IMR-90 (cell line): ENCODE measurements around the gene EIF2S2. TPM values are rescaled to one million over a fixed set of nuclear protein-coding genes. Genes with fewer than 3 reads are reported as not detected.

Experiments used
- ATAC-seq: fragments of 200-7000 bp; cut with Tn5 transposase; 2 replicates; pipeline ENCODE4 v1.9.1; 2020; ENCODE audit warnings: low read depth, mild to moderate bottlenecking, moderate library complexity
- Bru-seq: library from RNA; stranded (reverse); fragments of 400-500 nt; gene quantifications from one replicate; lab custom pipeline; 2021; lab: Mats Ljungman, UMichigan
- BruChase-seq, 2 experiments: library from RNA; stranded (reverse); fragments of 400-500 nt; gene quantifications; one replicate each; lab custom pipeline; 2021; lab: Mats Ljungman, UMichigan
- BruUV-seq: library from RNA; stranded (reverse); fragments of 400-500 nt; replicated peaks from 2 replicates; lab custom pipeline; 2021; lab: Mats Ljungman, UMichigan
- CTCF ChIA-PET: fragments of 300-600 bp; formaldehyde crosslinking; extraction: SDS; loops from one replicate; lab custom pipeline; 2021; ENCODE audit warnings: antibody characterized with exemption; lab: Yijun Ruan, JAX
- POLR2A ChIA-PET: fragments of 300-600 bp; sonication (Branson Sonifier 250); formaldehyde crosslinking; loops from one replicate; lab custom pipeline; 2022; ENCODE audit warnings: antibody characterized with exemption; ENCODE audit not compliant: unreplicated experiment; lab: Charles Lee
- DNase-seq: peaks from one replicate; pipeline ENCODE4 v3.0.0; 2013
- H2AFZ ChIP-seq: replicated peaks from 2 replicates; pipeline ENCODE3; 2013; ENCODE audit warnings: low read length, mild to moderate bottlenecking; ENCODE audit not compliant: poor library complexity
- H2AK5ac ChIP-seq: 2 replicates; pipeline ENCODE4 v1.6.1; 2013; ENCODE audit warnings: low read depth, low read length, inconsistent platforms
- H2AK9ac ChIP-seq: replicated peaks from 2 replicates; pipeline ENCODE3; 2013; ENCODE audit warnings: mild to moderate bottlenecking, low read depth, low read length, moderate library complexity; ENCODE audit not compliant: poor library complexity
- H2BK120ac ChIP-seq: 2 replicates; pipeline ENCODE4 v1.6.1; 2013; ENCODE audit warnings: low read depth, low read length, inconsistent platforms
- H2BK15ac ChIP-seq: 3 replicates; pipeline ENCODE4 v1.6.1; 2013; ENCODE audit warnings: low read depth, low read length, inconsistent platforms
- H2BK20ac ChIP-seq: 2 replicates; pipeline ENCODE4 v1.6.1; 2013; ENCODE audit warnings: low read depth, mild to moderate bottlenecking, inconsistent platforms, low read length, moderate library complexity
- H2BK5ac ChIP-seq: 2 replicates; pipeline ENCODE4 v1.6.1; 2013; ENCODE audit warnings: mild to moderate bottlenecking, low read depth, low read length, inconsistent platforms; ENCODE audit not compliant: poor library complexity, severe bottlenecking
- H3K14ac ChIP-seq: replicated peaks from 2 replicates; pipeline ENCODE4 v1.6.1; 2013; ENCODE audit warnings: low read depth, low read length, inconsistent platforms
- H3K18ac ChIP-seq: 2 replicates; pipeline ENCODE4 v1.6.1; 2013; ENCODE audit warnings: low read depth, low read length, control low read depth
- H3K23ac ChIP-seq: 2 replicates; pipeline ENCODE4 v1.6.1; 2013; ENCODE audit warnings: low read depth, low read length, inconsistent platforms
- H3K27ac ChIP-seq: 2 replicates; pipeline ENCODE4 v1.5.1; 2013; ENCODE audit warnings: mild to moderate bottlenecking, control low read depth, low read length; ENCODE audit not compliant: insufficient read depth
- H3K27me3 ChIP-seq: 2 replicates; pipeline ENCODE4 v1.6.1; 2013; ENCODE audit warnings: low read length; ENCODE audit not compliant: control insufficient read depth, insufficient read depth
- H3K36me3 ChIP-seq: 2 replicates; pipeline ENCODE4 v1.6.1; 2013; ENCODE audit warnings: low read length, mixed read lengths; ENCODE audit not compliant: control insufficient read depth, insufficient read depth
- H3K4ac ChIP-seq: 2 replicates; pipeline ENCODE4 v1.6.1; 2013; ENCODE audit warnings: low read depth, low read length, inconsistent platforms
- H3K4me1 ChIP-seq: 2 replicates; pipeline ENCODE4 v1.6.1; 2013; ENCODE audit warnings: low read length, mixed read lengths; ENCODE audit not compliant: control insufficient read depth, insufficient read depth
- H3K4me2 ChIP-seq: 2 replicates; pipeline ENCODE4 v1.6.1; 2013; ENCODE audit warnings: low read depth, mild to moderate bottlenecking, control low read depth, low read length, moderate library complexity
- H3K4me3 ChIP-seq: 2 replicates; pipeline ENCODE4 v1.5.1; 2013; ENCODE audit warnings: low read depth, mild to moderate bottlenecking, control low read depth, low read length, moderate library complexity; ENCODE audit not compliant: insufficient read depth
- H3K56ac ChIP-seq: 2 replicates; pipeline ENCODE4 v1.6.1; 2013; ENCODE audit warnings: low read length, inconsistent platforms; ENCODE audit not compliant: insufficient read depth; ENCODE audit errors: extremely low read depth
- H3K79me1 ChIP-seq, 2 experiments: 2 replicates each; pipeline ENCODE4 v1.6.1; 2013; ENCODE audit warnings: low read length in 2 of 2, inconsistent platforms in 1 of 2, low read depth in 1 of 2
- H3K9ac ChIP-seq: 2 replicates; pipeline ENCODE4 v1.6.1; 2013; ENCODE audit warnings: low read depth, low read length, control low read depth
- H3K9me1 ChIP-seq: 2 replicates; pipeline ENCODE4 v1.6.1; 2013; ENCODE audit warnings: low read length, inconsistent platforms; ENCODE audit not compliant: insufficient read depth
- H3K9me3 ChIP-seq: 2 replicates; pipeline ENCODE4 v1.6.1; 2013; ENCODE audit warnings: low read length; ENCODE audit not compliant: control insufficient read depth, insufficient read depth
- H4K20me1 ChIP-seq: 2 replicates; pipeline ENCODE4 v1.6.1; 2013; ENCODE audit warnings: low read length, inconsistent platforms; ENCODE audit not compliant: insufficient read depth
- H4K5ac ChIP-seq: 2 replicates; pipeline ENCODE4 v1.6.1; 2013; ENCODE audit warnings: mild to moderate bottlenecking, low read depth, low read length, control low read depth
- H4K8ac ChIP-seq, 2 experiments: 2 replicates each; pipeline ENCODE4 v1.6.1; 2013; ENCODE audit warnings: low read depth in 2 of 2, low read length in 2 of 2, control low read depth in 1 of 2, inconsistent platforms in 1 of 2
- H4K91ac ChIP-seq: 2 replicates; pipeline ENCODE4 v1.6.1; 2013; ENCODE audit warnings: low read depth, low read length, inconsistent platforms; ENCODE audit not compliant: insufficient read depth
- BHLHE40 ChIP-seq: fragments of 150-350 bp; IDR thresholded peaks from 2 replicates; pipeline ENCODE4 v1.6.1; 2016; ENCODE audit warnings: mild to moderate bottlenecking, low read depth, low read length
- CEBPB ChIP-seq: IDR thresholded peaks from 2 replicates; pipeline ENCODE4 v1.6.1; 2012; ENCODE audit warnings: low read depth, low read length, improper control_type of control experiment
- ELK1 ChIP-seq: fragments of 150-350 bp; IDR thresholded peaks from 2 replicates; pipeline ENCODE4 v1.6.1; 2016; ENCODE audit warnings: low read depth, mild to moderate bottlenecking, low read length, moderate library complexity, borderline replicate concordance
- FOS ChIP-seq: fragments of 150-350 bp; IDR thresholded peaks from 2 replicates; pipeline ENCODE4 v1.6.1; 2016; ENCODE audit warnings: low read depth, low read length
- MAFK ChIP-seq: IDR thresholded peaks from 2 replicates; pipeline ENCODE4 v1.6.1; 2012; ENCODE audit warnings: low read depth, low read length, improper control_type of control experiment
- MAZ ChIP-seq: IDR thresholded peaks from 2 replicates; pipeline ENCODE4 v1.6.1; 2012; ENCODE audit warnings: low read depth, mild to moderate bottlenecking, low read length, improper control_type of control experiment, moderate library complexity, borderline replicate concordance
- NFE2L2 ChIP-seq: fragments of 150-350 bp; IDR thresholded peaks from 2 replicates; pipeline ENCODE4 v1.6.1; 2016; ENCODE audit warnings: low read depth, mild to moderate bottlenecking, low read length
- RAD21 ChIP-seq: IDR thresholded peaks from 2 replicates; pipeline ENCODE4 v1.6.1; 2012; ENCODE audit warnings: low read length, improper control_type of control experiment
- RCOR1 ChIP-seq: IDR thresholded peaks from 2 replicates; pipeline ENCODE4 v1.6.1; 2012; ENCODE audit warnings: mild to moderate bottlenecking, low read length, improper control_type of control experiment; ENCODE audit not compliant: insufficient replicate concordance
- RFX5 ChIP-seq: IDR thresholded peaks from 2 replicates; pipeline ENCODE4 v1.8.0; 2012; ENCODE audit warnings: low read depth, mild to moderate bottlenecking, low read length, moderate library complexity
- WGBS, 2 experiments: methylation state at CpG; one replicate each; pipeline versions ENCODE4 v1.1.5 to v1.1.7; 2013; ENCODE audit warnings: missing lambda C conversion rate in 2 of 2; ENCODE audit not compliant: insufficient read length in 1 of 2; ENCODE audit errors: extremely low coverage in 2 of 2; 5-methylcytosine and 5-hydroxymethylcytosine counted together
- dilution Hi-C: fragments of 300-500 bp; cut with HindIII; formaldehyde crosslinking; loops from one replicate; pipeline ENCODE4 v1.14.3; 2018; ENCODE audit warnings: low sequenced_read_pairs; ENCODE audit not compliant: unreplicated experiment
- in situ Hi-C: fragments of 300-500 bp; cut with MboI; formaldehyde crosslinking; loops from 3 replicates; pipeline ENCODE4 v1.14.3; 2019; ENCODE audit warnings: low sequenced_read_pairs, inconsistent platforms, mixed read lengths
- intact Hi-C: fragments of 100-400 bp; cut with micrococcal nuclease; formaldehyde crosslinking; loops from 2 replicates; pipeline ENCODE4 v1.10.0; 2022
- long read RNA-seq: library from polyadenylated mRNA; unstranded; transcript quantifications from one replicate; pipeline ENCODE4 v2.0.0, GENCODE V29; 2021; ENCODE audit not compliant: unreplicated experiment
- polyA plus RNA-seq, 3 experiments: library from polyadenylated mRNA; depleted of rRNA; stranded (reverse); fragments of >200 nt; gene quantifications; 2 replicates each; pipeline ENCODE4 v1.2.3, GENCODE V29; 2012; ENCODE audit warnings: low replicate concordance in 1 of 3
- total RNA-seq: library from RNA; depleted of rRNA; stranded (reverse); fragments of >200 nt; gene quantifications from 2 replicates; pipeline ENCODE4 v1.2.3, GENCODE V29; 2012; rRNA removed
- TF ChIP-seq, protein P1 (sequence below): conservative IDR thresholded peaks from 2 replicates; pipeline ENCODE4 v1.5.1; 2012; ENCODE audit warnings: mild to moderate bottlenecking, low read depth, low read length, improper control_type of control experiment

Gene EIF2S2
- total RNA-seq: 66.9 and 84.7 TPM in 2 replicates
- polyA plus RNA-seq (2012; rRNA removed): 56.7 and 61.7 TPM in 2 replicates
- polyA plus RNA-seq (2012; cell fraction: cytosol; rRNA removed): 16.0 and 24.6 TPM in 2 replicates
- 3.4 and 29.4 TPM in 2 replicates for polyA plus RNA-seq (2012; cell fraction: nucleus; rRNA removed; ENCODE audit: low replicate concordance)
- percentile 96 among the genes with signal in this experiment for Bru-seq, nascent RNA
- percentile 91 among the genes with signal in this experiment for BruChase-seq, experiment 1, labeled RNA remaining after a 6-hour chase
- percentile 80 among the genes with signal in this experiment for BruChase-seq, experiment 2, labeled RNA remaining after a 2-hour chase
- long read RNA-seq, transcript EIF2S2-201 (9 exons, 2,656 nt): major isoform, 176 of 323 reads
- long read RNA-seq, partial matches to known transcripts: 132 of 323 reads
- long read RNA-seq, other reads (novel, unspliced or antisense): 15 of 323 reads

GRCh38 chr20:34111702-34112599 is at the start of gene EIF2S2:
Gene EIF2S2 (minus strand): TSS chr20:34112243. CDS start chr20:34112110, 133 bp downstream.
- Histone ChIP-seq H3K23ac (peak within 1 kb of the TSS; percentile 75), H4K20me1 (peaks cover 48% of the 10 kb centered on the region), H3K27me3 (no peaks in the 10 kb centered on the region), H2BK20ac (no peak within 1 kb of the TSS), H4K8ac (peak within 1 kb of the TSS; percentile 83 to 97), H3K4me1 (peaks cover 6% of the 10 kb centered on the region; the same call in 1 of the 2 replicates), H3K14ac (peak within 1 kb of the TSS; percentile 94), H2BK15ac (no peak within 1 kb of the TSS), H3K9me3 (no peaks in the 10 kb centered on the region), H4K5ac (peak within 1 kb of the TSS; percentile 60), H3K36me3 (peaks cover 7% of the 10 kb centered on the region), H2AK9ac (peak within 1 kb of the TSS; percentile 99), H2BK120ac (peak within 1 kb of the TSS; percentile 30), H3K4me2 (peak within 1 kb of the TSS; percentile 87), H3K9ac (peak within 1 kb of the TSS; percentile 90), H3K9me1 (peaks cover 14% of the 10 kb centered on the region), H2AFZ (peak within 1 kb of the TSS; percentile 95), H2AK5ac (peak within 1 kb of the TSS; percentile 77), H3K56ac (peak within 1 kb of the TSS; percentile 85), H3K4ac (peak within 1 kb of the TSS; percentile 93), H3K79me1 (peaks cover 0 to 39% of the 10 kb centered on the region in 2 experiments; a peak in 2 of 4 replicates), H2BK5ac (peak within 1 kb of the TSS; percentile 91), H4K91ac (peak within 1 kb of the TSS; percentile 91), H3K4me3 (peak within 1 kb of the TSS; percentile 82), H3K27ac (peak within 1 kb of the TSS; percentile 91), H3K18ac (peak within 1 kb of the TSS; percentile 36; the same call in 1 of the 2 replicates)
- intact Hi-C loops (no loop called here), in situ Hi-C loops (no loop called here), dilution Hi-C loops (no loop called here)
- ATAC-seq (peak; percentile 92), DNase-seq (peak; percentile 99)
- ChIA-PET CTCF (no interaction called here), POLR2A (interaction anchor here (0.6 to 1.1 kb wide), 5 partner anchors 8 to 308 kb away, joined by 3 to 6 read pairs (median 4); no protein-coding TSS in a partner anchor)
- no TSS peak for BruUV-seq
- 0% methylated on average over 40 of the region's 81 CpGs; no CpG with 5 or more reads in 1 of the 2 experiments for WGBS, 2 experiments
- no peak for TF ChIP-seq MAFK
- no peak; the same call in 1 of the 2 replicates for TF ChIP-seq MAZ
- no peak for TF ChIP-seq RCOR1
- TF ChIP-seq FOS: no peak
- TF ChIP-seq RAD21: no peak
- TF ChIP-seq NFE2L2: no peak
- TF ChIP-seq RFX5: no peak
- no peak for TF ChIP-seq ELK1
- TF ChIP-seq, protein P1, sequence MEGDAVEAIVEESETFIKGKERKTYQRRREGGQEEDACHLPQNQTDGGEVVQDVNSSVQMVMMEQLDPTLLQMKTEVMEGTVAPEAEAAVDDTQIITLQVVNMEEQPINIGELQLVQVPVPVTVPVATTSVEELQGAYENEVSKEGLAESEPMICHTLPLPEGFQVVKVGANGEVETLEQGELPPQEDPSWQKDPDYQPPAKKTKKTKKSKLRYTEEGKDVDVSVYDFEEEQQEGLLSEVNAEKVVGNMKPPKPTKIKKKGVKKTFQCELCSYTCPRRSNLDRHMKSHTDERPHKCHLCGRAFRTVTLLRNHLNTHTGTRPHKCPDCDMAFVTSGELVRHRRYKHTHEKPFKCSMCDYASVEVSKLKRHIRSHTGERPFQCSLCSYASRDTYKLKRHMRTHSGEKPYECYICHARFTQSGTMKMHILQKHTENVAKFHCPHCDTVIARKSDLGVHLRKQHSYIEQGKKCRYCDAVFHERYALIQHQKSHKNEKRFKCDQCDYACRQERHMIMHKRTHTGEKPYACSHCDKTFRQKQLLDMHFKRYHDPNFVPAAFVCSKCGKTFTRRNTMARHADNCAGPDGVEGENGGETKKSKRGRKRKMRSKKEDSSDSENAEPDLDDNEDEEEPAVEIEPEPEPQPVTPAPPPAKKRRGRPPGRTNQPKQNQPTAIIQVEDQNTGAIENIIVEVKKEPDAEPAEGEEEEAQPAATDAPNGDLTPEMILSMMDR: no peak
- TF ChIP-seq CEBPB: peak; percentile 93
- no peak for TF ChIP-seq BHLHE40
